ENCODE results near the gene ALK.

DNA sequence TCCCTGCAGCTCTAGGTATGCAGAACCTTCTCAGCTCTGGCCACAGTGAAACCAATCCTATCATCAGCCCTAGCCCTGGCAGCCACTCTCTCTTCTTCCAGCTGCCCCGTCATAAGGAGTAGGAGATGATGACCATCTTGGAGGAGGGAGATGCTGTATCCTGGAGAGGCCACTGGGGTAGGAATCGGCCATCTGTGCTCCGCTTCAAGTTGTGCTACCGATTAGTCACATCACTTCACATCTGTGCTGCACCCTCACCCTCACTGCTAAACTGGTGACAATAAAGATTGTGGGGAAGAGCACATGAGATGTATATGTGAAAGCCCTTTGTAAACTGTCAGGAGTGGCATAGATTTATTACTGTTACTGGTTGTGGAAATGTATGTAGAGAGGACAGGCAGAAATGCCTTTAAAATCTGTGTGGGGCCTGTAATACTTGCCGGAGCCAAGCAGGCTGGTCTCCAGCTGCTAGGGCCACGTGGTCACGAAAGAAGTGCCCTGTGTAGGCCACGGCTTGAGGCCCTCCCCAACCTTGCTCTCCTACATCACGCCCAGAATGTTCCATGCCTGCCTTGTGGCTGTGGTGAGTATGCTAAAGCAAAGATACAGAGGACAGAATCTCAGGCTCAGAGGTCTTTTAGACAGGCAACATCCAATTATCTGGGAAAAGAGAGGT is 569.3 kb downstream of the ALK start:
- no peak for TF ChIP-seq MEF2A (IDR thresholded peaks at IDR 0.05; ENCODE audit: borderline replicate concordance, low read depth)
- TF ChIP-seq, protein P1, sequence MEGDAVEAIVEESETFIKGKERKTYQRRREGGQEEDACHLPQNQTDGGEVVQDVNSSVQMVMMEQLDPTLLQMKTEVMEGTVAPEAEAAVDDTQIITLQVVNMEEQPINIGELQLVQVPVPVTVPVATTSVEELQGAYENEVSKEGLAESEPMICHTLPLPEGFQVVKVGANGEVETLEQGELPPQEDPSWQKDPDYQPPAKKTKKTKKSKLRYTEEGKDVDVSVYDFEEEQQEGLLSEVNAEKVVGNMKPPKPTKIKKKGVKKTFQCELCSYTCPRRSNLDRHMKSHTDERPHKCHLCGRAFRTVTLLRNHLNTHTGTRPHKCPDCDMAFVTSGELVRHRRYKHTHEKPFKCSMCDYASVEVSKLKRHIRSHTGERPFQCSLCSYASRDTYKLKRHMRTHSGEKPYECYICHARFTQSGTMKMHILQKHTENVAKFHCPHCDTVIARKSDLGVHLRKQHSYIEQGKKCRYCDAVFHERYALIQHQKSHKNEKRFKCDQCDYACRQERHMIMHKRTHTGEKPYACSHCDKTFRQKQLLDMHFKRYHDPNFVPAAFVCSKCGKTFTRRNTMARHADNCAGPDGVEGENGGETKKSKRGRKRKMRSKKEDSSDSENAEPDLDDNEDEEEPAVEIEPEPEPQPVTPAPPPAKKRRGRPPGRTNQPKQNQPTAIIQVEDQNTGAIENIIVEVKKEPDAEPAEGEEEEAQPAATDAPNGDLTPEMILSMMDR (IDR thresholded peaks at IDR 0.05) = no peak
- TF ChIP-seq, protein P2, sequence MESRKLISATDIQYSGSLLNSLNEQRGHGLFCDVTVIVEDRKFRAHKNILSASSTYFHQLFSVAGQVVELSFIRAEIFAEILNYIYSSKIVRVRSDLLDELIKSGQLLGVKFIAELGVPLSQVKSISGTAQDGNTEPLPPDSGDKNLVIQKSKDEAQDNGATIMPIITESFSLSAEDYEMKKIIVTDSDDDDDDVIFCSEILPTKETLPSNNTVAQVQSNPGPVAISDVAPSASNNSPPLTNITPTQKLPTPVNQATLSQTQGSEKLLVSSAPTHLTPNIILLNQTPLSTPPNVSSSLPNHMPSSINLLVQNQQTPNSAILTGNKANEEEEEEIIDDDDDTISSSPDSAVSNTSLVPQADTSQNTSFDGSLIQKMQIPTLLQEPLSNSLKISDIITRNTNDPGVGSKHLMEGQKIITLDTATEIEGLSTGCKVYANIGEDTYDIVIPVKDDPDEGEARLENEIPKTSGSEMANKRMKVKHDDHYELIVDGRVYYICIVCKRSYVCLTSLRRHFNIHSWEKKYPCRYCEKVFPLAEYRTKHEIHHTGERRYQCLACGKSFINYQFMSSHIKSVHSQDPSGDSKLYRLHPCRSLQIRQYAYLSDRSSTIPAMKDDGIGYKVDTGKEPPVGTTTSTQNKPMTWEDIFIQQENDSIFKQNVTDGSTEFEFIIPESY (IDR thresholded peaks at IDR 0.05; ENCODE audit: borderline replicate concordance, low read depth) = no peak
- TF ChIP-seq EP300 (IDR thresholded peaks at IDR 0.05; ENCODE audit: borderline replicate concordance in 1 of 2, low read depth in 1 of 2, low read length in 1 of 2) = no peak
